HG03432 (cell line): ENCODE data around the gene ANKRD11.

ENCODE experiments used
- ATAC-seq: cut with Tn5 transposase; IDR thresholded peaks from one replicate; pipeline ENCODE4 v1.9.1; 2021; ENCODE audit warnings: mild to moderate bottlenecking, moderate library complexity; ENCODE audit not compliant: unreplicated experiment

The ANKRD11 gene

DNA sequence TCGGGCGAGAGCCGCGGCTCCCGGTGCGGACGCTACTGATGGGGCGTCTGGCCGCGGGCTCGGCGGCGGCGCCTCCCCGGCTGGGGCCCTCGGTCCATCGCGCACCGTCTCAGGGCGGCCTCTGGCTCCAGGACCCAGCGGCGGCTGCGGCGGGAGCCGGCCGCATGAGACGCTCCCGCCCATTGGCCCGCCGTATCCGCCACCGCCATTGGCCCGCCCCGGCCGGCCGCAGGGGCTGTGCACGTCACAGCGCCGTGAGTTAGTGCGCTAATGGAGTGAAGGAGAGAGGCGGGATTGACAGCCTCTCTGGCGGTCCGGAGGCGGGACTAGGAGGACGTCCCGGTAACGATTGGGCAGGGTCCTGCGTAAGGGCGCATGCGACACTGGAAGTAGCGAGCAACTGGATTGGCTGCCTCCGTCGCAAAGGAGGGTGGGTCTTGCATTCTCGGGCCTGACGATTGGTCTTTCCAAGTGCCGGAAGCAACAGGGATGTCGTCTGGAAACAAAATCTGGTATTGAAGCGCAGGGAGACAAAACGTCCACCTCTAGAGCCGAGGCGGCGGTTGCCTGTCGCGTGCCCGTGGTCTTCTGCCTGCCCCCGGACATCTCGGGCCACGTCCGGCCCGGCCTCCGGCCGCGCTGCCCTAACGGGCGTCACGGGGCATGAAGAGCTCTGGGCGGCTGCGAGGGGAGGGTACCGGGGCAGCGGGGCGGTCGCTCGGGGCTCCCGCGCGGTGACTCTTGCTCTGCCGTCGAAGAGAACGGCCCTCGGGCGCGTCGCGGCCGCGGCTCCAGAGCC is at the start of gene ANKRD11:
TSS of gene ANKRD11 (minus strand) at position 123 of the 799 bp plus-strand sequence. CDS start 173,542 bp downstream, outside the sequence.
- peak; percentile 84 for ATAC-seq

DNA sequence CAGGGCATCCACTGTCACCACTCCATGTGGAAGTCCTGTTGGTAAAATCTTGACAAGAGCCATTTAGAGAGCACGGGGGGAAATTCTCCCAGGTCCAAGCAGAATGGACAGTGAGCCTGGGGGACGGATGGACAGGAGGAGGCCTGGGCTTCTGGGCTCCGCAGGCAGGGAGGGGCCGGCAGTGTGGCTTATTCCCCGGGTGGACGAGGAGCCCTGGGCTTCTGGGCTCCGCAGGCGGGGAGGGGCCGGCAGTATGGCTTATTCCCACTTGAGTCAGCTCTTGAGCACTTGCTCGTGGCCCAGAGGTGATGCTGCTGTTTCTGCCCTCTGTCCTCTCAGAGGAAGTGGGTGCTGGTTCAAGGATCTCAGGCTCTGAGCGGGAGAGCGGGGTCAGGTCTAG is 47.9 kb upstream of the ANKRD11 start:
- ATAC-seq: no peak

DNA sequence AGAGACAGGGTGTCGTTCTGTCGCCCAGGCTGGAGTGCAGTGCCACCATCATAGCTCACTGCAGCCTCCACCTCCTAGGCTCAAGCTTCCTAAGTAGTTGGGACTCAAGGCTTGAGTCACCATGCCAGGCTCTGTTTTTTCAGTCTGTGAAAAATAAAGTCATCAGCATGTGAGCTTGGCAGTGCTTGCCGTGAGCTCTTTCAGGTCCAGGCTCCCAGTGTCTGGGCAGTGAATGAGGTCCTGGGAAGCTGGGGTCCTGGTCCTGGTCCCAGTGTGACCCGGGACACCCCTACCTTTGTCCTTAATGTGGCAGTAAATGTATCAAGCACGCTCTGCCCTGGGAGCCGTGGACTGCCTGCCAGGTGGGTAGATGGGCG is 47.2 kb upstream of the ANKRD11 start:
- ATAC-seq: no peak

DNA sequence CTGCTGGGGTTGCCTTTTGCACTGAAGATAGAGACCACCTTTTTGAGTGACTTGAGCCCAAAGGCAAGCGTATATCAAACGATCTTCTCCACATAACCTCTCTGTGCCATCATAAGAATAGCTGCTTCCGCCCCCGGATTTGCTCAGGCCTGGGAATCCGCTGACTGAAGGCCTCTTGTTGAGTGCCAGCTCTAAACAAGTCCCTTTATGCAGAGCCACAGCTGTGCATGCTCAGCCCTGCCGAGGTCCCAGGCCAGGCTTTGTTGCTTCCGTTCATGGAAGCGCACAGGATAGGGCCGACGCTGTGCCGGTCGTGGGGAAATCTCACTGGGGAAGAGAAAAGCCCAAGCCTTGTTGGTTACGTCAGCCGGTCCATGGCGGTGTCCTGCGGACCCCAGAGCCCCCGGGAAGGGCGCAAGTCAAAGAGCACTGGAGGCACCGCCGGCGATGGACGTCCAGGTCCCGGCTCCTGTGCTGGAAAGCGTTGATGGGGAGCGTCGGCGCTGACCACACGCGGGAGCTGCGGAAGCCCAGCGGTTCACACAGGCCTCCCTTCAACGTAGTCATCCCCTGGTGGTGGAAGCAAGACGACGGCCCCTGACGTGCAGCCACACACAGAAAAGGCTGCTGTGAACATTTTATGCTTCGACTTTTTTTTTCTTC is 46.7 kb upstream of the ANKRD11 start:
- ATAC-seq: no peak

DNA sequence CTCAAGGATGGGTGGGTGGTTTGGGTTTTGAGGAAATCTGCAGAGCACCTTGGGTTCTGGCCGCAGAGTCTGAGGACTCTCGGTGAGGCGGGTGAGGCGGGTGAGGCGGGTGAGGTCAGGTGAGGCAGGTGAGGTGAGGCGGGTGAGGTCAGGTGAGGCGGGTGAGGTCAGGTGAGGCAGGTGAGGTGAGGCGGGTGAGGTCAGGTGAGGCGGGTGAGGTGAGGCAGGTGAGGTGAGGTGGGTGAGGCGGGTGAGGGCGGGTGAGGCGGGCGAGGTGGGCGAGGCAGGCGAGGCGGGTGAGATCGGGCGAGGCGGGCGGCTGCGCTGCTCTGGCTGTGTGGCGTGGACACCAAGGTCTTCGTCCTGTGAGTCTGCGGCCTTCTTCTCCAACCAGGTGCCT is 46.0 kb upstream of the ANKRD11 start:
- no peak for ATAC-seq

DNA sequence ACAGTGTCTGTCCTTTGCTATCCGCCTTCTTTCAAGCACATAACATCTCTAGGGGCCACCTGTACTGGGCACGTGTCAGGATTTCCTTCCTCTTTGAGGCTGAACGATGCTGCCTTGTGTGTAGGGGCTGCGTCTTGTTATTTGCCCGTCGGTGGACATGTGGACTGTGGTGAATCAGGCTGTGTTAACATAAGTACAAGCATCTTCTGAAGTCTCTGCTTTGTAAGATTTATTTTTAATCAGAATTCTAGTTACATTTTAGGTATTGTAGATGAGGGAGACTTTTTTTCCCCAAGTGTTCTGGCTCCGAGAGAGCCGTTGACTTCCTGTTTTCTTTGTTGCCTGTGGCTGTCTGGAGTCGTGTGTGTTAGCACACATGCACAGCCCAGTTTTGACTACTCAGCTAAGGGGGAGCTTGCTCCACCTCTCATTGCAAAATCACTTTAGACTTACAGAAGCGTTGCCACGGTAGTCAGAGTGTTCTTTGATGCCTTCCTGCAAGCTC is 43.9 kb upstream of the ANKRD11 start:
- ATAC-seq: no peak

DNA sequence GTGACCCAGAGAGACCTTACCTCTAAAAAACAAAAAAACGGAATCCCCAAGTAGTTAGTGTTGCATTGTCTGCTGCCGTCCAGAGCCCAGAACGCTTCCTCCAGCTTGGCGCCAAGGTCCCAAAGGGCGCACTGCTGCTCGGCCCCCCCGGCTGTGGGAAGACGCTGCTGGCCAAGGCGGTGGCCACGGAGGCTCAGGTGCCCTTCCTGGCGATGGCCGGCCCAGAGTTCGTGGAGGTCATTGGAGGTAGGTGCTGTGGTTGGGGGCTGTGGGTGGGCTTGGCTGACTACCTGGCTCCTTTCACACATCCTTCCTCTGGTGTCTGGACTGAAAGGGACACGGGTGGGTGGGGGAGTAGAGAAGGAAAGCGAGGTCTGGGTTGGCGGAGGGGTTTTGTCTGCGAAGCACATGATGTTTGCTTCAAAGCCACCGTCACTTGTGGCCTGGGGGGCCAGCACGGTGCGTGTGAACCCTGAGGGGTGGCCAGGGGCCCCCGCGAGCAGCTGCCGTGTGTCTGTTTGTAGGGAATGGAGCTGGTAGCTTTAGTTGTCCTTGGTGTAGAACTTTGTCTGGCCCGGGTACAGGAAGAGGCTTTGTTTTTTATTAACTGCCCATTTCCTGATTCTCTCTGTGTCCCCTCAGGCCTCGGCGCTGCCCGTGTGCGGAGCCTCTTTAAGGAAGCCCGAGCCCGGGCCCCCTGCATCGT is 41.6 kb upstream of the ANKRD11 start:
- no peak for ATAC-seq

DNA sequence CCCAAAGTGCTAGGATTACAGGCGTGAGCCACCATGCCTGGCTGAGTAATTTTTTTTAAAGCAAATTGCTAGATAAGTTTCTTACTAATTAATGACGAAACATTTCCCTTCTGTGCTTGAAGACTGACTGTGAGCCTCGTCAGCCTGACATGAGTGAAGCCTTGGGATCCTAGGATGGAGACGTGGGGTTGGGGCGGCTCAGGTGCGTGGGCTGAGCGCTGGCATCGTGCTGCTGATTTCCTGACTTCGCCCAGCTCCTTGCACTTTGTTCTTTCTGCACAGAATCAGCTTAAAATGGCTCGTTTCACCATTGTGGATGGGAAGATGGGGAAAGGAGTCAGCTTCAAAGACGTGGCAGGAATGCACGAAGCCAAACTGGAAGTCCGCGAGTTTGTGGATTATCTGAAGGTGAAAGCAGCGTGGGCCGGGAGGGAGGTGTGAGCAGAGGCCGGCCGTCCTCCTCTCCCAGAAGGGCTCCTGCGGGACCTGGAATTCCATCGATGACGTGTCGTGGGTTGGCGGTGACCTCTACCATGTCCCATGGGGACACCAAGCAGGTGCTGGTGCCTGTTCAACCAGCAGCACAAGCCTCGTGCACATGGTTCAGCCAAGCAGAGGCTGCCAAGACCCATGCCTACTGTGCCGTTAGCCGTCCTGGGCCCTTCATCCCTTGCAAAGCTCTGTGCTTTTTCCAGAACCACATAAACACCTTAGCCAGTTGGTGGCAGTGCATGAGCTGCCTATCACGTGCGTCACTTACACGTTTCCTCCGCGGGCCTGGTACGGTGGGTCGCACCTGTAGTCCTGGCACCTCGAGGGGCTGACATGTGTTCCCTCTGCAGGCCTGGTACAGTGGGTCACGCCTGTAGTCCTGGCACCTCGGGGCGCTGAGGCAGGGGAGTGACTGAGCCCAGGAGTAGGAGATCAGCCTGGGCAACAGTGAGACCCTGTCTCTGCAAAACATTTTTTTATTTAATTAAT is 40.3 kb upstream of the ANKRD11 start:
- no peak for ATAC-seq

DNA sequence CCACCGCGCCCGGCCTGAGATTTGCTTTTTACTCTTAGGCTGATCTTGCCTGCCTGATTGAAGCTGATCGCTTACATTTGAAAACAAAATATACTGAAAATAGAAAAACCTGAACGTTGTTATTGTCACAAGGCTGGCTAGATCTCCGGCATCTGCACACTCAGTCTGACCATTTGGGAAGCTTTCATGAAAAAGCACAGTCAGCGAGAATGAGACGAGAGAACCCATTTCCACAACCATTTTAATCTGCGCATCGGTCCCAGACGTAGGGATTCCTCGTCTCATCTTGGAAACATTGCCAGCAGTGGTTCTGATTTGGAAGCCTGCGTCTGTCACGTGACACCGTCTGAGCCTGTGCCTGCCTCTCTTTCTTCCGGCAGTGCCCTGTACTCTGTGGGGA is 38.7 kb upstream of the ANKRD11 start:
- no peak for ATAC-seq

DNA sequence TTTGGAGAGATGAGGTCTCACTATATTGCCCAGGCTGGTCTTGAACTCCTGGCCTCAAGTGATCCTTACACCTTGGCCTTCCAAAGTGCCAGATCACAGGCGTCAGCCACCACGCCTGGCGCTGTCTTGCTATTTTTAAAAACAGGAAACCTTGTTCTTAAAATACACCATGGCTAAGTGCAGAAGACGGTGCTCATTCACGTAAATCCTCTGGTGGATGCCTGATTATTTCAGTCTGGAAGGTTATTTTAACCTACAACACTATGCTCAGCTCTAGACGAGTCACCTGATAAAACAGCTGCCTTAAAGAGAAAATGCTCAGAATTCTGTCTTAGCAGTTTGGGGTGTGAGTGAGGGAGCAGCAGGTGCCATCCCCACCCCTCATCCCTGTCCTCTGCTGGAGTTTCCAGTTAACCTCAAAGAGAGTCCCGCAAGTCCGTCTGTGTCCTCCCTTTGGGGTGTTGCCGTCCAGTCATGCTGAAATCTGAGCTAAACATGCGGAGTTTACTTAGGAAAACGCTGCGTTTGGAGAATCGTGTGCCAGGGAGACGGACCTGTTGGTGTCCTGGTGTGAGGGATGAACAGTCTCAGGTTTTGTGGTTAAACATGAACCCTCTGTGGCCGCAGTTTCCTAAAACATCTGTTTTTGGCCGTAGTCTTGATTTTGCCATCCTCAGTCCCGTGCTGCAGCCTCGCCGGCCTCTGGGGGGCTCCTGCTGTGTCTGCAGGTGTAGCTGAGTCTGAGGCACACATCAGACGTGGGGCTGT is 35.0 kb upstream of the ANKRD11 start:
- no peak for ATAC-seq

DNA sequence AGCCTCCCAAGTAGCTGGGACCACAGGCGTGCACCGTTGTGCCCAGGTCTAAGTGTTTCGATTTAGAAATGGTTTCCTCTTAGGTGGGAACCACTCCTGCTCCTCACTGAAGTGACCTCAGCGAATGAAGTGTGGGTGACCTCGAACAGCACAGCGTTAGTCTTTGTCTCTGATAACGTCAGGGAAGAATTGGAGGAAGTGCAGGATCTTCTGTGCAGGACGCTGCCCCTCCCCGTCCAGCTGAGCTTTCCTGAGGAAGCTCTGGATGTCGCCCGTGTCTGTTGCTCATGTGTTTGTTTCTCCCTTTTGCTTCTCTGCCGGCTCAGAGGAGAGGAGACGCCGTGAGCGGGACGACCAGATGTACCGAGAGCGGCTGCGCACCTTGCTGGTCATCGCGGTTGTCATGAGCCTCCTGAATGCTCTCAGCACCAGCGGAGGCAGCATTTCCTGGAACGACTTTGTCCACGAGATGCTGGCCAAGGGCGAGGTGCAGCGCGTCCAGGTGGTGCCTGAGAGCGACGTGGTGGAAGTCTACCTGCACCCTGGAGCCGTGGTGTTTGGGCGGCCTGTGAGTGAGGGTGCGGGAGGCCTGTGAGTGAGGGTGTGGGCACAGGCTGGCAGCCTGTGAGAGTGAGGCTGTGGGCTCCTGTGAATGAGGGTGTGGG is 33.5 kb upstream of the ANKRD11 start:
- ATAC-seq: no peak

DNA sequence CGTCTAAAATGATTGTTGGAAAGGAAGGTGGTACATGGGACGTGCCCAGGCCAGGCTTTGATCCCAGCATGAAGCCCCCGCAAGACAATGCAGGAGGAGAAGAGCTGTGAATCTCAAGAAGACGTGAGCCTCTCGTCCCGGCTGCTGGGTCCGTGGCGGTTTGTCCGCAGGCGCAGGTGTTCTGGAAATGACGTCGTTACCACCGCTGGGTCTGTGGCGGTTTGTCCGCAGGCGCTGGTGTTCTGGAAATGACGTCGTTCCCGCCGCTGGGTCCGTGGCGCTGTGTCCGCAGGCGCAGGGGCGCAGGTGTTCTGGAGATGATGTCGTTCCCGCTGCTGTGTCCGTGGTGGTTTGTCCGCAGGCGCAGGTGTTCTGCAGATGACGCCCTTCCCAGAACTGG is 31.9 kb upstream of the ANKRD11 start:
- no peak for ATAC-seq

DNA sequence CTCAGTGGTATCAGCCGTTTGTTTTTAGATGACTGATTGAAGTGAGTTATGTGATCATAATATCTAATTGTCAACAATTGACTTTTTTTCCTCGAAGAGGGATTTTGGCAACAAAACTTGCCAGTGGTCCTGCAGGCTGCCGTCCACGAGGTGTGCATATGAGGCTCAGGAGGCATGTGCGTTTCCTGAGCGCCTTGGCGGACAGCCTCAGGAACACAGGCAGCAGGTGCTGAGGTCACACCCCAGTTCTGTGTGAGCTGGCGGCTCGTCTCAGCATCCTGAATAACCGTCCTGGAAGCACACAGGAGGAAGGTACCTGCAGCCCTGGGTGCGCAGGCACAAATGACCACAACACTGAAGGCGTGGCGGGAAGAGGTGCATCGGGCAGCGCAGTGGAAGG is 29.5 kb upstream of the ANKRD11 start:
- ATAC-seq: no peak

DNA sequence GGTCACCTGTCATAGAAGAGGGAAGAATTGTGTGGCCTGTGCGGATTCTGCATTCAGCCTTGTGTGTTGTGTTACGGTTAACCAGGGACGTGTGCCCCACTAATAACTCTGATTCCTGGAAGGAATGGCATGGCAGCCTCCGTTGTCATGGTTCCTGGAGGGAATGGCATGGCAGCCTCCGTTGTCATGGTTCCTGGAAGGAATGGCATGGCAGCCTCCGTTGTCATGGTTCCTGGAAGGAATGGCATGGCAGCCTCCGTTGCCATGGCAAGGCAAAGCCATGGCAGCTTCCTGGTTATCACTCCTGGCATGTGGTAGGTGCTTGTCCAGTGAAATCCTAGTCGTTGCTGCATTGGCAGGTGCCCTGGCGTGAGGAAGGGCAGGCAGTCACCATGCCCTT is 26.8 kb upstream of the ANKRD11 start:
- no peak for ATAC-seq

DNA sequence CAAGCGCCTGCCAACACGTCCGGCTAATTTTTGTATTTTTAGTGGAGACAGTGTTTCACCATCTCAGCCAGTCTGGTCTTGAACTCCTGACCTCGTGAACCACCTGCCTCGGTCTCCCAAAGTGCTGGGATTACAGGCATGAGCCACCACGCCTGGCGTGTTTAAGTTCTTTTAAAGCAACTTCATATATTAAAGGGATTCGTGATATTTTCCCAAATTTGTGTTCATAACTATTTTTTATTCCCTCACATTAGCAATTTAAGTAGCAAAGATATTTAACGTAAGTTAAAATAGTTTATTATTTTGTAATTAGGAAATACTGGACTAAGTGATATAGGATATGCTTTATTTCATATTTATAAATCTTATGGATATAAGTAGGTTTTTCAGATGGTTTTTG is 22.1 kb upstream of the ANKRD11 start:
- no peak for ATAC-seq

DNA sequence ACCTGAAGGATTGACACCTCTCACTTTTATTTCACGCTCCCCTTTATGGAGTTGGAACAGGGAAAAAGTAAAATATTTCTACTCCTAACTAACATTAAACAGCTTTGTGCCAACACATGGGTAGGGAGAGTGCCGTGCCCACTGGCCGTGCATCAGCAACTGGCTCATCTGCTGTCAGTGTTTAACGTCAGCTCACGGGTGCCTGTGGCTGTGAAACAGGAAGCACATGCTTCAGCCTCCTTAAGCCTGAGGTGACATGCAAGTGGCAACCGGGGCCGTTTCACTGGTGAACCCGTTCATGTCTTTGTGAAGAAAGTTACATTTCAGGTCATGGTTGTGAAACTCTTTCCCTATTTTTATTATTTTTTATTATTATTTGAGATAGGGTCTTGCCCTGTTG is 21.0 kb upstream of the ANKRD11 start:
- no peak for ATAC-seq

DNA sequence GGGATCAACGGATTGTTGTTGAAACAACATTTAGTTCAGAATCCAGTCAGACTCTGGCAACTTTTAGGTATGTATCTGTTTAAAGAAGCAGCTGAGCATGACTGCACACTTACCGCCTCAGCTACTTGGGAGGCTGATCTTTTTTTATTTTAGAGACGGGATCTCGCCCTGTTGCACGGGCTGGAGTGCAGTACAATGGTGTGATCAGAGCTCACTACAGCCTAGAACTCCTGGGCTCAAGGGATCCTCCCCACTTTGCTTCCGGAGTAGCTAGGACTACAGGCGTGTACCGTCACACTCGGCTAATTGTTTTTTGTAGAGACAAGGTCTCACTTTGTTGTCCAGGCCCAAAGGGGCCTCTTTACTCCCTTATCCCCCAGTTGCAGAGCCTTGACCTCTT is 20.2 kb upstream of the ANKRD11 start:
- ATAC-seq: no peak

DNA sequence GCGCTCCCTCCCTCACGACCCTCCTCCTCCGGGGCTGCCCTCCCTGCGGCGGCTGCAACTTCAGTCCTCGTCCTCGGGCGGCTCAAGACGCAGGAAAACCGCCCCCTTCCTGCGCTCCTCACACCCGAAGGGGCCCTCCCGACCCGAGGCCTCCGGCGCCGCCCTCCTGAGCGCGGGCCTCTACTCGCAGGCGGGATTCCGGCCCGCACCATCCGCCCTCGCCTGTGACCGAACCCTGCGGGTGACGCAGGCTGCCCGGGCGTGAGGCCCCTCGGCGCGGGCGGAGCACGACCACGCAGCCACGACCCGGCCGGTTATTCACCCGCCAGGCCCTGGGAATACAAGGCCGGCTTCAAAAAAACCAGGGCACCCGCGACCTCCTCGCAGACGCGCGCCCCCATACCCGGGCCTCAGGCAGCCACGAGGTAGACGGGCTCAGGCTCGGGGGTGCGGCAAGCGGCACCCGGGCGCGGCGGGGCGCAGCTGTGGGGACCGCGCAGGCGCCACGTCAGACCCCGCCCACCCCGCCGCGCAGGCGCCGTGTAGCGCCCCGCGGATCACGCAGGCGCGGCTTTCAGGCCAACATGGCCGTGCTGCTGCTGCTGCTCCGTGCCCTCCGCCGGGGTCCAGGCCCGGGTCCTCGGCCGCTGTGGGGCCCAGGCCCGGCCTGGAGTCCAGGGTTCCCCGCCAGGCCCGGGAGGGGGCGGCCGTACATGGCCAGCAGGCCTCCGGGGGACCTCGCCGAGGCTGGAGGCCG is 17.7 kb upstream of the ANKRD11 start, which contains the start of gene SPG7:
TSS of gene SPG7 (plus strand) at position 570 of the 757 bp plus-strand sequence. CDS start at position 585, 15 bp downstream.
- peak; percentile 70 for ATAC-seq
